SU-DHL-6 (cell line): Measurements from ENCODE around the gene MEGF6.

ENCODE experiments used
- H2AFZ ChIP-seq: fragments of 200-600 bp; sonication (generic); 2 replicates; pipeline ENCODE4 v1.6.1; 2014; ENCODE audit warnings: low read depth, mild to moderate bottlenecking, moderate library complexity, mixed read lengths, antibody characterized with exemption, low read length; ENCODE audit not compliant: severe bottlenecking
- H3F3A ChIP-seq: fragments of 200-600 bp; shearing (Covaris generic); 2 replicates; pipeline ENCODE4 v1.6.0; 2016; ENCODE audit warnings: antibody characterized with exemption, mild to moderate bottlenecking; ENCODE audit not compliant: insufficient read depth
- H3K27ac ChIP-seq: fragments of 200-600 bp; sonication (generic); 2 replicates; pipeline ENCODE4 v1.5.1; 2016; ENCODE audit warnings: low read depth, mild to moderate bottlenecking, low read length, moderate library complexity, mixed read lengths
- H3K27me3 ChIP-seq: fragments of 200-600 bp; sonication (generic), shearing (Covaris generic); 2 replicates; pipeline ENCODE4 v1.6.0; 2014; ENCODE audit warnings: mild to moderate bottlenecking, low read length
- H3K36me3 ChIP-seq: fragments of 200-600 bp; sonication (generic); 2 replicates; pipeline ENCODE4 v1.6.1; 2014; ENCODE audit warnings: mild to moderate bottlenecking, low read length, mixed read lengths
- H3K4me2 ChIP-seq: fragments of 300-600, 200-600 bp; shearing (Covaris generic), sonication (generic); 2 replicates; pipeline ENCODE4 v1.6.0; 2014; ENCODE audit warnings: low read length, low read depth, mild to moderate bottlenecking; ENCODE audit not compliant: poor library complexity, severe bottlenecking
- H3K4me3 ChIP-seq: fragments of 200-600 bp; sonication (generic); 2 replicates; pipeline ENCODE4 v1.5.1; 2014; ENCODE audit warnings: antibody characterized with exemption, low read length, mild to moderate bottlenecking, mixed read lengths; ENCODE audit not compliant: insufficient read depth, poor library complexity, severe bottlenecking
- H3K79me2 ChIP-seq: fragments of 200-600 bp; sonication (generic); 2 replicates; pipeline ENCODE4 v1.6.1; 2014; ENCODE audit warnings: mild to moderate bottlenecking, low read length, moderate library complexity; ENCODE audit not compliant: insufficient read depth
- H3K9ac ChIP-seq: fragments of 200-600 bp; sonication (generic); 2 replicates; pipeline ENCODE4 v1.7.0; 2014; ENCODE audit warnings: mild to moderate bottlenecking, low read length
- H3K9me2 ChIP-seq: fragments of 200-600 bp; sonication (generic); replicated peaks from 2 replicates; pipeline ENCODE4 v1.6.1; 2014; ENCODE audit warnings: low read length; ENCODE audit not compliant: insufficient read depth
- H3K9me3 ChIP-seq: fragments of 200-600 bp; sonication (generic); 2 replicates; pipeline ENCODE4 v1.6.1; 2014; ENCODE audit warnings: low read length, mixed read lengths; ENCODE audit not compliant: insufficient read depth
- H4K20me1 ChIP-seq: fragments of 200-600 bp; sonication (generic); 2 replicates; pipeline ENCODE4 v1.6.1; 2014; ENCODE audit warnings: low read depth, mild to moderate bottlenecking, antibody characterized with exemption, low read length, moderate library complexity, mixed read lengths
- EZH2phosphoT487 ChIP-seq: fragments of 200-600 bp; sonication (generic), shearing (Covaris generic); conservative IDR thresholded peaks from 2 replicates; pipeline ENCODE4 v1.6.1; 2018; ENCODE audit warnings: mild to moderate bottlenecking, antibody characterized with exemption, low read length, moderate library complexity, mixed read lengths
- TF ChIP-seq, protein P1 (sequence below): fragments of 200-600 bp; sonication (generic); IDR thresholded peaks from one replicate; pipeline ENCODE4 v1.5.1; 2017; ENCODE audit warnings: antibody characterized with exemption, mild to moderate bottlenecking, low read length, moderate library complexity; ENCODE audit not compliant: insufficient read depth, poor library complexity, severe bottlenecking

The MEGF6 gene

DNA sequence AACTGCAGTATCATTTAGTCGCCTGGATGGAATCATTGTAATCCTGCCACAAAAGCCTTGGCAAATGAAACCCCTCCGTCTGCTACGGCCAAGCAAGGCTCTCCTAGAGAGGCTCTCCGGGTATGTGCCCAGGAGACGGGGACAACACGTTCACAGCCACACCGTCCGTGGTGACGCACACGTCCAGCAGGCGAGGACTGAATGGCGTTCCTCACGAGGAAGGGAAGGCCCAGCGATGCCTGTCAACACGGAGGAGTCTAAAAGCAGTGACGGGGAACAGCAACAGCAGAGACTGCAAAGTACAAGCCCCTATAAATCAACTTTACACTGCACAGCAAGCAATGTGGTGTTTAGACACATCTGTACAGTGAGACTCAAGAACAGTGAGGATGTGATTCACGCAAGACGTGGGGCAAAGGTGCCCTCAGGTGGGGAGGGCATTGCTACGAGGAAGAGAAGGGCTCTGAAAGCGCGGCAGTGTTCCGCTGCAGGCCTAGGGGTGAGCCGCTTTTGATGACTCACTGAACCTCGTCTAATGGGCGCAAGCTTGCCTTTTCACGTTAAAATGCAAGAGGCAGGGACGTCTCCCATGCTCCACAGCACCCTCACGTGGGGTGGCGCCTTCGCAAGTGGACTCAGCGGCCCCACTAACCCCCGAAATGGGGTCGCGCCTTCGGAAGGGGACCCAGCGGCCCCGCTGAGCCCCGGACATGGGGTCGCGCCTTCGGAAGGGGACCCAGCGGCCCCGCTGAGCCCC is 31.8 kb upstream of the MEGF6 start:
- no peaks in the 10 kb centered on the region for H3K27me3 ChIP-seq
- no peaks in the 10 kb centered on the region for H4K20me1 ChIP-seq
- H2AFZ ChIP-seq: no peak overlapping the region
- H3F3A ChIP-seq: no peaks in the 10 kb centered on the region
- H3K79me2 ChIP-seq: no peaks in the 10 kb centered on the region
- no peak overlapping the region for H3K4me2 ChIP-seq
- H3K4me3 ChIP-seq: no peak overlapping the region
- no peaks in the 10 kb centered on the region for H3K36me3 ChIP-seq
- H3K9me2 ChIP-seq: no peaks in the 10 kb centered on the region
- no peaks in the 10 kb centered on the region for H3K9me3 ChIP-seq
- no peak overlapping the region for H3K27ac ChIP-seq
- TF ChIP-seq, protein P1, sequence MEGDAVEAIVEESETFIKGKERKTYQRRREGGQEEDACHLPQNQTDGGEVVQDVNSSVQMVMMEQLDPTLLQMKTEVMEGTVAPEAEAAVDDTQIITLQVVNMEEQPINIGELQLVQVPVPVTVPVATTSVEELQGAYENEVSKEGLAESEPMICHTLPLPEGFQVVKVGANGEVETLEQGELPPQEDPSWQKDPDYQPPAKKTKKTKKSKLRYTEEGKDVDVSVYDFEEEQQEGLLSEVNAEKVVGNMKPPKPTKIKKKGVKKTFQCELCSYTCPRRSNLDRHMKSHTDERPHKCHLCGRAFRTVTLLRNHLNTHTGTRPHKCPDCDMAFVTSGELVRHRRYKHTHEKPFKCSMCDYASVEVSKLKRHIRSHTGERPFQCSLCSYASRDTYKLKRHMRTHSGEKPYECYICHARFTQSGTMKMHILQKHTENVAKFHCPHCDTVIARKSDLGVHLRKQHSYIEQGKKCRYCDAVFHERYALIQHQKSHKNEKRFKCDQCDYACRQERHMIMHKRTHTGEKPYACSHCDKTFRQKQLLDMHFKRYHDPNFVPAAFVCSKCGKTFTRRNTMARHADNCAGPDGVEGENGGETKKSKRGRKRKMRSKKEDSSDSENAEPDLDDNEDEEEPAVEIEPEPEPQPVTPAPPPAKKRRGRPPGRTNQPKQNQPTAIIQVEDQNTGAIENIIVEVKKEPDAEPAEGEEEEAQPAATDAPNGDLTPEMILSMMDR: no peak
- TF ChIP-seq EZH2phosphoT487: no peak
- no peak overlapping the region for H3K9ac ChIP-seq

DNA sequence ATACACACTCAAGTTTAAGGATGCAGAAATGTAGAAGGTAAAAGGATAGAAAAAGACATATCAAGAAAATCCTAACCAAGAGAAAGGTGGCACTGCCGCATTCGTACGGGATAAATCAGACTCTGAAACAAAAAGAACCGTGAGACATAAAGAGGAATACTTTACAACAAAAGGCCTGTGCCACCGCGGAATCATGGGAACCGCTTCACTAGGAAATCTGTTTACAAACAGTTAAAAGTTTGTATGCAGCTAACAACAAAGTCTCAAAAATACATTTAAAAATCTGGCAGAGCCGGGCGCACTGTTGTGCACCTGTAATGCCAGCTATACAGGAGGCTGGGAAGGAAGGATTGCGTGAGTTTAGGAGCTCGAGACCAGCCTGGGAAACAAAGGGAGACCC is 30.5 kb upstream of the MEGF6 start:
- H3K27ac ChIP-seq: no peak overlapping the region
- H3K4me2 ChIP-seq: no peak overlapping the region
- H3K9me3 ChIP-seq: no peaks in the 10 kb centered on the region
- TF ChIP-seq EZH2phosphoT487: no peak
- TF ChIP-seq, protein P1: no peak
- no peaks in the 10 kb centered on the region for H3F3A ChIP-seq
- no peaks in the 10 kb centered on the region for H3K36me3 ChIP-seq
- H3K27me3 ChIP-seq: no peaks in the 10 kb centered on the region
- no peaks in the 10 kb centered on the region for H4K20me1 ChIP-seq
- no peaks in the 10 kb centered on the region for H3K9me2 ChIP-seq
- no peaks in the 10 kb centered on the region for H3K79me2 ChIP-seq
- H3K9ac ChIP-seq: no peak overlapping the region
- H2AFZ ChIP-seq: no peak overlapping the region
- H3K4me3 ChIP-seq: no peak overlapping the region

DNA sequence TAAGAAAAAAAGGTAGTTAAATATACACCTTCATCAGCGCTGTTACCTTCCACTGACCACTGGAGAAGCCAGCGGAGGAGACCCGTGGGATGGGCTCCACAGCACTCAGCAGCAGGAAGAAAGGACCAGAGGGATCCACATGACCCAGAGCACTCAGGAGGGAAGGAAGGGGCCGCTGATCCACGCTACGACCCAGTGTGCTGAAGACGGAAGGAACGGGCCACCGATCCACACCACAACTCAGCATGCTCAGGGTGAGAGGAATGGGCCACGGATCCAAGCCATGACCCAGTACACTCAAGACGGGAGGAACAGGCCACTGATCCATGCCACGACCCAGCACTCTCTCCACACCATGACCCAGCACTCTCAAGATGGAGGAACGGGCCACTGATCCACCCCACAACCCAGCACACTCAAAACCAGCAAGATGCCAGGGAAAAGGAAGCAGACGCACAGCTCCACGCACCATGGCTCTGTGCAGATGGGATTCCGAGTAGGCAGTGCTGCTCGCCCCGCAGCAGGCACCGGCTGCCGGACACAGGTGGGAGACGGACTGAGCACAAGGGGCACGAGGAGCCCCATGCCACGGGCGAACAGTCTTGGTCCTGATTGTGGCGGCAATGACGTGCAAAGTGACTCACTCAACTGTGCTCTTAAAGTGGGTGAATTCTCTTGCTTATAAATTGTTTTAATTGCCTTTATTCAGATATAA is 29.9 kb upstream of the MEGF6 start:
- no peaks in the 10 kb centered on the region for H3F3A ChIP-seq
- H3K9me2 ChIP-seq: no peaks in the 10 kb centered on the region
- no peak overlapping the region for H3K27ac ChIP-seq
- no peaks in the 10 kb centered on the region for H3K27me3 ChIP-seq
- no peaks in the 10 kb centered on the region for H3K9me3 ChIP-seq
- no peaks in the 10 kb centered on the region for H3K79me2 ChIP-seq
- H3K4me3 ChIP-seq: no peak overlapping the region
- H4K20me1 ChIP-seq: no peaks in the 10 kb centered on the region
- H3K9ac ChIP-seq: no peak overlapping the region
- H3K4me2 ChIP-seq: no peak overlapping the region
- no peak overlapping the region for H2AFZ ChIP-seq
- H3K36me3 ChIP-seq: no peaks in the 10 kb centered on the region
- no peak for TF ChIP-seq EZH2phosphoT487
- TF ChIP-seq, protein P1: no peak
